ENCODE measurements around the gene PARS2.

The PARS2 gene

GRCh38 chr1:54768093-54768492 is 3.8 kb upstream of the PARS2 start:
- DNase-seq = no peak

GRCh38 chr1:54767526-54767925 is 3.2 kb upstream of the PARS2 start:
- DNase-seq = no peak

- DNase-seq = no peak
These were observed 2.4 kb upstream of the PARS2 start for GRCh38 chr1:54766726-54767125.

DNA sequence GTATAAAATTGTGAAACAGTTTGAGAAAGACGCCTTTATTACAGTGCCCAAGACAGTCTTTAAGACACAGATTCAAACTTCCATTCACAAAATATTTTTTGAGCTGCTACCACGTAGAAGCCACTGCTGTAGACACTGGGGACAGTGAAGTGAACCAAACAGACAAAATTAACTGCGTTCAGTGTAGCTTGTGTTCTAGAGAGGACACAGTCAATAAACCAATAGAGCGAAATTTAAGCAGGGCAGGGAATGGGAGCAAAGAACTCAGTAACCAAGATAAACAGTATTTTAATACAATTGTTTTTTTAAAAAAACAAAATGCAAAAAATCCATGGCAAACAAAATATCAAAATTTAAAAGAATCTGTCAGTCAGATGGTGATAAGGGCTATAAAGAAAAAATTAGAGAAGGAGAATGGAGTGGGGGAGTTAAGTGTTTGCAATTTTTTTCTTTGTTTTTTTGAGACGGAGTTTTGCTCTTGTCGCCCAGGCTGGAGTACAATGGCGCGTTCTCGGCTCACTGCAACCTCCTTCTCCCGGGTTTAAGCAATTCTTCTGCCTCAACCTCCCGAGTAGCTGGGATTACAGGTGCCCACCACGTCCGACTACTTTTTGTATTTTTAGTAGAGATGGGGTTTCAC is 719 bp upstream of the PARS2 start:
- no peak for DNase-seq

- no peak for DNase-seq
These were observed 549 bp downstream of the PARS2 start for GRCh38 chr1:54763816-54764132.

GRCh38 chr1:54758678-54759348 is 5.5 kb downstream of the PARS2 start:
- DNase-seq = no peak

DNA sequence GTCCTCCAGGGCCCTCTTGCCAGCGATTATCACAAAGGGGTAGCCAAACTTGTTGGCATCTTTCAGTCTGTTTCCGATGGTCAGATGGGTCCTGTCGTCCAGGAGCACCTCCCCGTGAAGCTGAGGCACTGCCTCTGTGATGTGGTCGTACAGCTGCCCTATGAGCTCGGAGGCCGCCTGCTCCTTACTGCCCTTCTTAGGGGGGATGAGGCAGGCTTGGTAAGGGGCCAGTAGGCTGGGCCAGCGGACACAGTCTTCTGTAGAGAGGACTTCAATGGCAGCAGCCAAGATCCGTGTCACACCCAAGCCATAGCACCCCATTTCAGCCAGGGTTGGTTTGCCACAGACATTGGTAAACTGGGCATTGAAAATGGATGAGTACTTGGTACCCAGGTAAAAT is 6.5 kb downstream of the PARS2 start:
- no peak for DNase-seq

GRCh38 chr1:54754486-54755285 is 9.6 kb downstream of the PARS2 start:
- DNase-seq = no peak

DNA sequence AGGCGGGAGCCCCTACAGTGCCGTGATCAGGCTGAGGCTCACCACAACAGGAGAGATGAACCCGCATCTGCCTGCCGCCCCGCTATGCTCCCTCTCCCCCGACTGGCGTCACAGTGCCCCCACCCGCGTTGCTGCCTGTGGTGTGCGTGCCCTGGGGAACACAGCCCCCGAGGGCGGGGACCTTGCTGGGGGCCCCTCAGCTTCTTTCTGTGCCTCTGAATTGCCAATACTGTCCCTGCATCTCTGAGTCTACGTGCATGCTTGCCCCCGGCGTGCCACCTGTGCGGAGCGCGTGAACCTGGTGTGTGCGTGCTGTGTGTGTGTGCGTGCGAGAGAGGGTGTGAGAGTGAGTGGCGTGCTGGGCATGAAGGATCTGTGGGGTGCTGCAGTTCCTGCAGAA is 10.3 kb downstream of the PARS2 start:
- DNase-seq = no peak

- no peak for DNase-seq
These were observed 12.9 kb downstream of the PARS2 start for GRCh38 chr1:54751426-54751825.

DNA sequence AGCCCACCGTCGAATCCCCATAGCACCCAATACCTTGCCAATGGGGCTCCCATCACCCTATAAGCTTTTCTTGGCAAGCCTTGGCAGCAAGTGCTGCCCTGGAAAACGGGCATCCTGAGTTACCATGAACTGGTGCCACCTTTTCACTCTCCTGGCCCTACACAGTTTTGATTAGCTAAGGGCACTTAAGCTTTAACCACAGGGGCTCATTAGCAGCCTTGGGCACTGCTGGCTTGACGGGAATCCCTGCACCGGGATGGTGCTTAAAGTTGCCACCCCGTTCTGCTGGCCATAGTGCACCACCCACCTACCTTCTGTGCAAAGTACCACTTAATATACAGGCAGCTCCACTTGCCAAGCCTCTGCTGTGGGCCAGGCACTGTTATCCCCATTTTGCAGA is 13.7 kb downstream of the PARS2 start:
- no peak for DNase-seq

DNA sequence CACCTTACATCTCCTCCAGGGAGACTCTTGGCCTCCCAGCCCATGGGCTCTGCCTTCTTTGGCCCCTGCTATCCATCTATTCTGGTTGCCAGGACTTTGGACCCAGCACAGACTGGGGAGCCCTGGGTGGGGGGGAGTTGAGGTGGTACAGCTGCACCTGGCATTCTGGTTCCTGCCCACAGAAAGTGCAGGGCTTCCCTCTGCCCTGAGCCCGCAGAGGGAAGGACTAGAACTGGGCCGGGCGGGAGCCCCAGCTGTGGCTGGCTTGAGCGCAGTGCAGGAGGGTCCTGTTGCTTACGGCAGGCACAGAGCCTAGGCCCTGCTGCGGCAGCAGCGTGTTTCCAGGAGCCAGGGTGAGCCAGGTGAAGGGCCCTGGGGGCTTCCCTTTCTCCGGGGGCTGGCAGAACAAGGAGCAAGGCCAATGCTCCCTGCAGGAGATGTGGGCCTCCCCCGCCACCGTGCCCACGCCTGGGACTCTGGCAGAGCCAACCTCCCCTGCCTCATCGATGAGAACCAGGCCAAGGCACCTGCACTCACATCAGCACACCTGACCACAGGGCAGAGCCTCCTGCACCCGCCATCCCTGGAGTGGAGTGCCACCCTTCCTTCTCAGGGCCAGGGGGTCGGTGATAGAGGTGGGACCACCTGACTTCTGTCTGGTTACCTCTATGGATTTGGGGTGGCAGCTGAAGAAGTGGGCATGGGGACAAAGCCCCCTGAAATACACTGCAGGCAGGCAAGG is 16.1 kb downstream of the PARS2 start:
- DNase-seq = no peak

DNA sequence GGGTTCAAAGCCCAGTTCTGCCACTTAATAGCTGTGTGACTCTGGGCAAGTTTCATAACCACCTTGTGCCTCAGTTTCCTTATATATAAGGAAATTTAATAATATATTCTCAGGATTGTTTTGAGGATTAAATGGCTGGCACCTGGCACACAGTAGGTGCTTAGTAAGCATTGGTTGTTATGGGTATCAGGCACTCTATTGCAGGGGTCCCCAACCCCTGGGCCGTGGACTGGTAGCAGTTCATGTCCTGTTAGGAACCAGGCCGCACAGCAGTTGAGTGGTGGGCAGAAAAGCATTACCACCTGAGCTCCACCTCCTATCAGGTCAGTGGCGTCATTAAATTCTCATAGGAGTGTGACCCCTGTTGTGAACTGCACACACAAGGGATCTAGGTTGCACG is 18.5 kb downstream of the PARS2 start:
- no peak for DNase-seq

- DNase-seq = no peak
These were observed 19.0 kb downstream of the PARS2 start for GRCh38 chr1:54745274-54745673.

DNA sequence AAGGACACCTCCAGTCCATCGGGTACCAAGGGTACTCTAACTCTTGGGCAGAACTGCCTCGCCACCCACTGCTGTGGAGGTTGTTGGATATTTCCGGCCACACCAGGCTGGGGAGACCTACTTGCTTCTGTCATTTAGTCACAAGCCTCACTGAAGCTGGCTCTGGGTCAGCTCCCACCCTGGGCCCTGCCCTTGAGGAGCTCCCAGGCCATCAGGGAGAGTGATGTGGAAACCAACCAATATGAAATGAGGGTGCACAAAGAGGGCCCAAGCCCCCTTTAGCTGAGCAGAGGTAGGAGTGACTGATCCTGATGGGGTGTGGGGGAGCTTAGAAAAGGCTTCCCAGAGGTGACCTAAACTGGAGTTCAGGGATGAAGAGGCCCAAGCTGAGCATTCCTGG is 19.6 kb downstream of the PARS2 start:
- no peak for DNase-seq

GRCh38 chr1:54743416-54744226 is 20.7 kb downstream of the PARS2 start:
- DNase-seq = no peak

GRCh38 chr1:54742282-54742681 is 22.0 kb downstream of the PARS2 start:
- DNase-seq = no peak

GRCh38 chr1:54741531-54741930 is 22.8 kb downstream of the PARS2 start:
- no peak for DNase-seq

DNA sequence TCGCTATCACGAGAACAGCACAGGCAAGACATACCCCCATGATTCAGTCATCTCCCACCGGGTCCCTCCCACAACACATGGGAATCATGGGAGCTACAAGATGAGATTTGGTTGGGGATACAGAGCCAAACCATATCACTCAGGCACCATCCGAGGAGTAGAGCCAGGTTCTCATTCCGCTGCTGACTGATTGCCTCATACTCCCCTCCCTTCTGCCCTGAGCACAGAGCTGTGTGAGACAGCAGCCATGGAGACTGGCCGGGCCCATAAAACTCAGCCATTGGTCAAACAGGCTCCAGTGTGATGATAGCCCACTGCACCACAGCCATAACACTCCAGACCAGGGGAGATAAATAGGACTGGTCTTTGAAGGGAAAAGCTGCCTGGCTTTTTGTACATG is 26.1 kb downstream of the PARS2 start:
- DNase-seq = no peak

DNA sequence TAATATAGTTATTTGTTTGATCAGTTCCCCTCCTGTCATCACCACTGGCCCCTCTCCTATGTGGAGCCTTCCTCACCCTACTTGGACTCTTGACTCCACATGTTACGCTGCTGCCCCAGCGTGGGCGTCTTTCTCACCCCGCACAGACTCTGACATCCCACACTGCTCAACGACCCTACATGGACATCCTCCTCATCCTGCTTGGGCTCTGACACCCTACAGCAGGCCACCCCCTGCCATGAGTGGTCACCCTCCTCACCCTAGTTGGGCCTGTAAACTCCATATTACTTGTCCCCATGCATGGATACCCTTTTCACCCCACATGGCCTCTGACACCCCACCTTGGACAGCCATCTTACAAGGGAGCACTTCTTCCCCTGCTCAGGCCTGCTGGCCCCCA is 27.6 kb downstream of the PARS2 start:
- DNase-seq = no peak

DNA sequence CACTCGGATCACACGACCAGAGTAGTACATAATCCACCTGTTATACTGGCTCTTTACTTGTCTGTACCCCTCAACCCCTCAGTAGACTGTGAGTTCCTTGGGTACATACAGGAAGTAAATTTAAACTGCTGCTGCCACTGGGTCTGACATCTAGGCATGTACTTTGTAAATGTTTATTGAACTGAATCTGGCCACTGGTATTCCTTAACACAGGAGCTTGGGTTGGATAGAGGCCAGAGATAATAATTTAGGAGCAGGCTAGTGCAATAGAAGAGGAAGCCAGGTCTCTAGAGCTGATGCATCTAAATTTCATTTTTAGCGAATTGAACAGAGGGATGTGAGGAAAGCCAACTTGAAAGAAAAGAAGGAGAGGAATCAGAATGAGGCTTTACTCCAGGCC is 36.3 kb downstream of the PARS2 start:
- DNase-seq = no peak

GRCh38 chr1:54724771-54725170 is 39.6 kb downstream of the PARS2 start:
- DNase-seq = no peak

DNA sequence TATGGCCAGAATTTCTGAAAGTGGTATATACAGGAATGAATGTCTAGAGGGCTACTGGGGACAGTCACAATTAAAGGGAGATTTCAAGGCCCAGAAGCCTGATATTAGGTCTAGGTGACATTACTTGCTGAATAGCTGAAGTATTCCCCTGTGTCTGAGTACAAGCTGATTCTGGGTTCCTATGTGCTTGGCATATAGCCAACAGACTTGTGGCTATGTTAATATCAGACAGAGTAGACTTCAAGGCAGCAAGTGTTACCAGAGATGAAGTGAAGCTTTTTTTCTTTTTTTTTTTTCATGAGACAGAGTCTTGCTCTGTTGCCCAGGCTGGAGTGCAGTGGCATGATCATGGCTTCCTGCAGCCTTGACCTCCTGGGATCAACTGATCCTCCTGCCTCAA is 40.3 kb downstream of the PARS2 start:
- DNase-seq = no peak

Measured in NCI-H1092 treated with DMSO at 0.1 percent for 48 hours (cell line).